CD14-positive monocyte (primary cell): ENCODE data around the gene REPIN1. TPM values are rescaled to one million over a fixed set of nuclear protein-coding genes. Genes with fewer than 3 reads are reported as not detected.

Source experiments
- DNase-seq, 3 donors: peaks; one replicate each; pipeline ENCODE4 v3.0.0-alpha.2; 2011 to 2022
- H2AFZ ChIP-seq: 2 replicates; pipeline ENCODE4 v1.6.0; 2012; ENCODE audit warnings: mild to moderate bottlenecking, low read depth, low read length, inconsistent platforms; ENCODE audit not compliant: insufficient read depth, poor library complexity, severe bottlenecking
- H3K27ac ChIP-seq, 2 donors: 1 replicate in 1 of 2; 2 replicates in 1 of 2; pipeline ENCODE4 v1.5.1; 2012 to 2013; ENCODE audit warnings: low read length in 2 of 2, control low read depth in 1 of 2, inconsistent platforms in 1 of 2, low read depth in 1 of 2, mild to moderate bottlenecking in 1 of 2
- H3K27me3 ChIP-seq, 2 donors: one replicate each; pipeline versions ENCODE4 v1.6.0 to v1.6.1; 2011 to 2013; ENCODE audit warnings: low read length in 2 of 2; ENCODE audit not compliant: control insufficient read depth in 2 of 2, insufficient read depth in 2 of 2
- H3K36me3 ChIP-seq, 2 donors: replicated peaks in 1 of 2; 1 replicate in 1 of 2; 2 replicates in 1 of 2; pipeline versions ENCODE4 v1.5.1 to v1.6.1; 2012 to 2013; ENCODE audit warnings: low read length in 2 of 2, control low read depth in 1 of 2, inconsistent platforms in 1 of 2, mild to moderate bottlenecking in 1 of 2; ENCODE audit not compliant: insufficient read depth in 2 of 2, control insufficient read depth in 1 of 2
- H3K4me1 ChIP-seq, 2 donors: 1 replicate in 1 of 2; 2 replicates in 1 of 2; pipeline versions ENCODE4 v1.5.1 to v1.6.1; 2012 to 2013; ENCODE audit warnings: low read length in 2 of 2, control low read depth in 1 of 2, inconsistent platforms in 1 of 2, mild to moderate bottlenecking in 1 of 2, moderate library complexity in 1 of 2; ENCODE audit not compliant: insufficient read depth in 2 of 2, control insufficient read depth in 1 of 2
- H3K4me2 ChIP-seq: replicated peaks from 2 replicates; pipeline ENCODE3; 2012; ENCODE audit warnings: low read length, moderate library complexity, mild to moderate bottlenecking; ENCODE audit not compliant: poor library complexity, severe bottlenecking; ENCODE audit errors: extremely low read depth
- H3K4me3 ChIP-seq, 3 experiments: fragments of 200-600 bp in 1 of 3; sonication (generic) in 1 of 3; replicated peaks in 1 of 3; 1 replicate in 2 of 3; 2 replicates in 1 of 3; pipeline ENCODE4 v1.5.1; 2011 to 2013; ENCODE audit warnings: low read length in 3 of 3, mild to moderate bottlenecking in 3 of 3, control low read depth in 2 of 3, low read depth in 2 of 3, inconsistent platforms in 1 of 3, moderate library complexity in 1 of 3
- H3K79me2 ChIP-seq: 2 replicates; pipeline ENCODE4 v1.6.0; 2012; ENCODE audit warnings: mild to moderate bottlenecking, control low read depth, inconsistent platforms, low read length, moderate library complexity; ENCODE audit not compliant: insufficient read depth
- H3K9ac ChIP-seq: 2 replicates; pipeline ENCODE4 v1.6.0; 2017; ENCODE audit warnings: low read length, mild to moderate bottlenecking; ENCODE audit not compliant: insufficient read depth, poor library complexity, severe bottlenecking
- H3K9me3 ChIP-seq, 2 donors: replicated peaks in 1 of 2; 1 replicate in 1 of 2; 2 replicates in 1 of 2; pipeline versions ENCODE4 v1.5.1 to v1.6.1; 2012 to 2013; ENCODE audit warnings: low read length in 2 of 2, control low read depth in 1 of 2; ENCODE audit not compliant: control insufficient read depth in 1 of 2, insufficient read depth in 1 of 2
- H4K20me1 ChIP-seq: 2 replicates; pipeline ENCODE4 v1.6.0; 2012; ENCODE audit warnings: mild to moderate bottlenecking, low read length, control low read depth, moderate library complexity; ENCODE audit not compliant: insufficient read depth
- H3K27ac Mint-ChIP-seq, 7 donors: one replicate each; pipeline ENCODE4 v1.8.0; 2020; ENCODE audit warnings: mild to moderate bottlenecking in 7 of 7, mixed read lengths in 7 of 7, moderate library complexity in 6 of 7, inconsistent platforms in 2 of 7
- H3K27me3 Mint-ChIP-seq, 3 donors: one replicate each; pipeline ENCODE4 v1.8.0; 2021 to 2022; ENCODE audit warnings: low read depth in 3 of 3, mild to moderate bottlenecking in 3 of 3, mixed read lengths in 3 of 3, moderate library complexity in 3 of 3, inconsistent platforms in 1 of 3
- H3K36me3 Mint-ChIP-seq, 2 donors: one replicate each; pipeline ENCODE4 v1.8.0; 2020; ENCODE audit warnings: mixed read lengths in 2 of 2, inconsistent platforms in 1 of 2, mild to moderate bottlenecking in 1 of 2
- H3K4me1 Mint-ChIP-seq: one replicate; pipeline ENCODE4 v1.8.0; 2020; ENCODE audit warnings: mild to moderate bottlenecking, mixed read lengths
- H3K4me3 Mint-ChIP-seq, 2 donors: one replicate each; pipeline ENCODE4 v1.8.0; 2020; ENCODE audit warnings: mild to moderate bottlenecking in 2 of 2, mixed read lengths in 2 of 2, moderate library complexity in 1 of 2
- H3K9me3 Mint-ChIP-seq, 7 donors: one replicate each; pipeline ENCODE4 v1.8.0; 2020 to 2022; ENCODE audit warnings: mixed read lengths in 7 of 7, mild to moderate bottlenecking in 6 of 7, moderate library complexity in 6 of 7, inconsistent platforms in 2 of 7
- WGBS: methylation state at CpG from one replicate; pipeline ENCODE4 v1.1.5; 2013; ENCODE audit warnings: missing lambda C conversion rate; ENCODE audit not compliant: insufficient coverage; 5-methylcytosine and 5-hydroxymethylcytosine counted together
- intact Hi-C, 2 donors: fragments of 100-400 bp; cut with micrococcal nuclease; formaldehyde crosslinking; loops; one replicate each; pipeline versions ENCODE4 v1.15.0 to v1.15.1; 2023
- polyA plus RNA-seq, 3 donors: library from polyadenylated mRNA; depleted of rRNA in 1 of 3; unstranded in 2 of 3; stranded (reverse) in 1 of 3; fragments of 300-500 nt in 2 of 3; fragments of >200 nt in 1 of 3; fragmentation: Illumina TruSeq in 2 of 3; gene quantifications; 1 replicate in 2 of 3; 2 replicates in 1 of 3; pipeline ENCODE4 v1.2.3, GENCODE V29; 2012 to 2021
- TF ChIP-seq, protein P1 (sequence below): fragments of 200-600 bp; IDR thresholded peaks from one replicate; pipeline ENCODE4 v1.8.0; 2022; ENCODE audit warnings: antibody characterized with exemption, mild to moderate bottlenecking

Gene REPIN1
- polyA plus RNA-seq, 3 donors, result 32.7 to 42.9 (median 39.0) TPM

GRCh38 chr7:150325901-150326300, 42.7 kb upstream of the REPIN1 start:
- peaks cover 34 to 47% of the 10 kb centered on the region in 2 donors for H3K36me3 Mint-ChIP-seq
- Histone ChIP-seq H3K27ac (peak overlapping the region; percentile 3 to 87), H2AFZ (no peak overlapping the region), H3K4me3 (no peak overlapping the region), H3K36me3 (peaks cover 21 to 37% of the 10 kb centered on the region in 2 donors), H3K9me3 (no peaks in the 10 kb centered on the region), H3K4me2 (no peak overlapping the region), H3K27me3 (no peaks in the 10 kb centered on the region), H3K79me2 (peaks cover 12% of the 10 kb centered on the region), H3K9ac (no peak overlapping the region), H3K4me1 (peaks cover 33 to 37% of the 10 kb centered on the region in 2 donors), H4K20me1 (no peaks in the 10 kb centered on the region)
- intact Hi-C loops, result no loop called here
- H3K4me1 Mint-ChIP-seq, result peaks cover 43% of the 10 kb centered on the region
- DNase-seq, result no peak
- 100% methylated on average over 2 of the region's 6 CpGs for WGBS
- TF ChIP-seq, protein P1, sequence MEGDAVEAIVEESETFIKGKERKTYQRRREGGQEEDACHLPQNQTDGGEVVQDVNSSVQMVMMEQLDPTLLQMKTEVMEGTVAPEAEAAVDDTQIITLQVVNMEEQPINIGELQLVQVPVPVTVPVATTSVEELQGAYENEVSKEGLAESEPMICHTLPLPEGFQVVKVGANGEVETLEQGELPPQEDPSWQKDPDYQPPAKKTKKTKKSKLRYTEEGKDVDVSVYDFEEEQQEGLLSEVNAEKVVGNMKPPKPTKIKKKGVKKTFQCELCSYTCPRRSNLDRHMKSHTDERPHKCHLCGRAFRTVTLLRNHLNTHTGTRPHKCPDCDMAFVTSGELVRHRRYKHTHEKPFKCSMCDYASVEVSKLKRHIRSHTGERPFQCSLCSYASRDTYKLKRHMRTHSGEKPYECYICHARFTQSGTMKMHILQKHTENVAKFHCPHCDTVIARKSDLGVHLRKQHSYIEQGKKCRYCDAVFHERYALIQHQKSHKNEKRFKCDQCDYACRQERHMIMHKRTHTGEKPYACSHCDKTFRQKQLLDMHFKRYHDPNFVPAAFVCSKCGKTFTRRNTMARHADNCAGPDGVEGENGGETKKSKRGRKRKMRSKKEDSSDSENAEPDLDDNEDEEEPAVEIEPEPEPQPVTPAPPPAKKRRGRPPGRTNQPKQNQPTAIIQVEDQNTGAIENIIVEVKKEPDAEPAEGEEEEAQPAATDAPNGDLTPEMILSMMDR, result no peak
- H3K27me3 Mint-ChIP-seq, result peaks cover 0 to 2% (median 0%) of the 10 kb centered on the region in 3 donors
- H3K9me3 Mint-ChIP-seq, result no peaks in the 10 kb centered on the region
- no peak overlapping the region for H3K4me3 Mint-ChIP-seq
- H3K27ac Mint-ChIP-seq, result peak overlapping the region in 4 of 7 donors; percentile 35 to 95 (median 64)

DNA sequence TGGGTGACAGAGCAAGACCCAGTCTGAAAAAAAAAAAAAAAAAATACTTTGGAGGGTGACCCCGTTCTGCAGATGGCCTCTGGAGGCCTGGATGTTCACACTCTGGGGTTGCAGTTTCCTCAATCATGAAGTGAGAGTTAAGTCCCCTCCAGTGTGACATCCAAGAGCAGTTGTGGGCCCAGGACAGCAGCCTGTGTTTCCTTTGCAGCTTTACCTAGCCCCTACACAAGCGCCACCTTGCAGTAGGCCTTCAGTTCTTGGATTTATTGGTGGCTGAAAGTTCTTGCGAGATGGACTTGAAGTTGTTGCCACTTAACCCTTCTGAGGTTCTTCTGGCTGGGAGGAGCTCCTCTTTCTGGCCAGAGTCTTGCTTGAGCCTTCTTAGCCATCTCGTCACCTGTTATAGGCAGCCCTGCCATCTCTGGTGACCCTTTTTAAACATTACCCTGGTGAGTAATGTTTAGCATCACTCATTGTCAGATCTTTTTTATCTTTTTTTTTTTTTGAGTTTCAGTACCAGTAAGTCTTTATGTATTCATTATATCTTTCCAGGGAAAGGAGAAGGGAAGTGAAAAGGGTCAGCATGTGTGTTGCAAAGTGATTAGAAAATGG, 41.9 kb upstream of the REPIN1 start:
- 90% methylated on average over 2 of the region's 4 CpGs for WGBS
- DNase-seq, result no peak
- no peak overlapping the region for H3K4me3 Mint-ChIP-seq
- Histone ChIP-seq H3K9ac (no peak overlapping the region), H3K27me3 (no peaks in the 10 kb centered on the region), H3K79me2 (peaks cover 12% of the 10 kb centered on the region), H2AFZ (no peak overlapping the region), H3K36me3 (peaks cover 21 to 43% of the 10 kb centered on the region in 2 donors), H4K20me1 (no peaks in the 10 kb centered on the region), H3K27ac (peak overlapping the region in 1 of 2 donors; percentile 8), H3K4me2 (no peak overlapping the region), H3K4me3 (no peak overlapping the region), H3K9me3 (no peaks in the 10 kb centered on the region), H3K4me1 (peaks cover 33 to 37% of the 10 kb centered on the region in 2 donors)
- H3K27me3 Mint-ChIP-seq, result peaks cover 0 to 2% (median 0%) of the 10 kb centered on the region in 3 donors
- H3K36me3 Mint-ChIP-seq, result peaks cover 41 to 53% of the 10 kb centered on the region in 2 donors
- intact Hi-C loops, result no loop called here
- TF ChIP-seq, protein P1, result no peak
- no peak overlapping the region for H3K27ac Mint-ChIP-seq
- H3K4me1 Mint-ChIP-seq, result peaks cover 40% of the 10 kb centered on the region
- no peaks in the 10 kb centered on the region for H3K9me3 Mint-ChIP-seq
